ENCODE results near the gene METTL22. TPM values are rescaled to one million over a fixed set of nuclear protein-coding genes. Genes with fewer than 3 reads are reported as not detected.

The METTL22 gene
- total and polyA plus RNA-seq, 4 donors = 6.5 to 17.9 (median 14.4) TPM

GRCh38 chr16:8583199-8583598 lies 38.3 kb upstream of the METTL22 start:
- H3K4me3 ChIP-seq (ENCODE audit: low read depth in 1 of 3, low read length in 3 of 3) = no peak overlapping the region
- H3K9me3 ChIP-seq (ENCODE audit: control insufficient read depth in 4 of 4, low read length in 3 of 4) = no peaks in the 10 kb centered on the region
- H3K4me1 ChIP-seq (ENCODE audit: control insufficient read depth in 4 of 4, insufficient read depth in 4 of 4, low read length in 3 of 4) = no peaks in the 10 kb centered on the region
- peaks cover 0 to under 1% (median 0%) of the 10 kb centered on the region in 4 donors for H3K27me3 ChIP-seq (ENCODE audit: control insufficient read depth in 4 of 4, insufficient read depth in 4 of 4, low read length in 3 of 4)
- H3K36me3 ChIP-seq (ENCODE audit: control insufficient read depth in 4 of 4, insufficient read depth in 3 of 4, low read depth in 1 of 4, low read length in 3 of 4) = no peaks in the 10 kb centered on the region
- TF ChIP-seq CTCF (IDR thresholded peaks at IDR 0.05; ENCODE audit: low read depth, low read length, missing input control) (no peak), ATF3 (IDR thresholded peaks at IDR 0.05) (no peak), FOXA1 (IDR thresholded peaks at IDR 0.05) (no peak), SP1 (IDR thresholded peaks at IDR 0.05) (no peak), HNF4G (IDR thresholded peaks at IDR 0.05) (no peak), REST (IDR thresholded peaks at IDR 0.05) (no peak), RAD21 (IDR thresholded peaks at IDR 0.05) (no peak), MAX (IDR thresholded peaks at IDR 0.05) (no peak), GABPA (IDR thresholded peaks at IDR 0.05 in 1 of 2, conservative IDR thresholded peaks at IDR 0.05 in 1 of 2) (no peak), JUND (IDR thresholded peaks at IDR 0.05) (no peak), NR2F2 (IDR thresholded peaks at IDR 0.05) (no peak)
- H3K9ac ChIP-seq (ENCODE audit: low read depth in 1 of 2, low read length in 2 of 2) = no peak overlapping the region
- 81% methylated on average over 3 of the region's 3 CpGs for WGBS
- DNase-seq (ENCODE audit: low spot score) = no peak
- no peak overlapping the region for H3K27ac ChIP-seq (ENCODE audit: low read depth in 1 of 2, low read length in 2 of 2)

GRCh38 chr16:8583732-8584131 lies 37.8 kb upstream of the METTL22 start:
- H3K4me1 ChIP-seq (ENCODE audit: control insufficient read depth in 4 of 4, insufficient read depth in 4 of 4, low read length in 3 of 4) = no peaks in the 10 kb centered on the region
- 79% methylated on average over 4 of the region's 4 CpGs for WGBS
- peaks cover 0 to 5% (median 0%) of the 10 kb centered on the region in 4 donors for H3K27me3 ChIP-seq (ENCODE audit: control insufficient read depth in 4 of 4, insufficient read depth in 4 of 4, low read length in 3 of 4)
- TF ChIP-seq RXRA (IDR thresholded peaks at IDR 0.05) (no peak), HNF4G (IDR thresholded peaks at IDR 0.05) (no peak)
- no peak overlapping the region for H3K4me3 ChIP-seq (ENCODE audit: low read depth in 1 of 3, low read length in 3 of 3)
- no peaks in the 10 kb centered on the region for H3K9me3 ChIP-seq (ENCODE audit: control insufficient read depth in 4 of 4, low read length in 3 of 4)
- no peak overlapping the region for H3K27ac ChIP-seq (ENCODE audit: low read depth in 1 of 2, low read length in 2 of 2)
- H3K9ac ChIP-seq (ENCODE audit: low read depth in 1 of 2, low read length in 2 of 2) = no peak overlapping the region
- DNase-seq (ENCODE audit: low spot score) = no peak
- H3K36me3 ChIP-seq (ENCODE audit: control insufficient read depth in 4 of 4, insufficient read depth in 3 of 4, low read depth in 1 of 4, low read length in 3 of 4) = no peaks in the 10 kb centered on the region

GRCh38 chr16:8585041-8585440 lies 36.5 kb upstream of the METTL22 start:
- Histone ChIP-seq H3K36me3 (ENCODE audit: control insufficient read depth in 4 of 4, insufficient read depth in 3 of 4, low read depth in 1 of 4, low read length in 3 of 4) (no peaks in the 10 kb centered on the region), H3K27ac (ENCODE audit: low read depth in 1 of 2, low read length in 2 of 2) (no peak overlapping the region), H3K9ac (ENCODE audit: low read depth in 1 of 2, low read length in 2 of 2) (no peak overlapping the region), H3K4me3 (ENCODE audit: low read depth in 1 of 3, low read length in 3 of 3) (no peak overlapping the region), H3K4me1 (ENCODE audit: control insufficient read depth in 4 of 4, insufficient read depth in 4 of 4, low read length in 3 of 4) (peaks cover 0 to 11% (median 6%) of the 10 kb centered on the region in 4 donors), H3K9me3 (ENCODE audit: control insufficient read depth in 4 of 4, low read length in 3 of 4) (no peaks in the 10 kb centered on the region), H3K27me3 (ENCODE audit: control insufficient read depth in 4 of 4, insufficient read depth in 4 of 4, low read length in 3 of 4) (peaks cover 0 to 6% (median under 1%) of the 10 kb centered on the region in 4 donors)
- no peak for DNase-seq (ENCODE audit: low spot score)
- WGBS = 94% methylated on average over 2 of the region's 2 CpGs
- TF ChIP-seq FOXA1 (IDR thresholded peaks at IDR 0.05) (no peak), ZBTB33 (IDR thresholded peaks at IDR 0.05) (no peak), HNF4G (IDR thresholded peaks at IDR 0.05) (no peak)

Measured in liver (tissue), 9 donors.